Stimulated activated CD4-positive, alpha-beta T cell treated with anti-CD3 and anti-CD28 coated beads, TNF-alpha, amount 100 ng/mL, for 24 hours (primary cell): ENCODE measurements around the gene CHD9NB.
"Not testable (repeated sequence)": the region's sequence is repeated elsewhere in the genome, so short reads cannot be mapped to it uniquely, and the experiment has no call there.

ENCODE experiments used
- DNase-seq, 3 experiments: peaks; one replicate each; pipeline ENCODE4 v3.0.0-alpha.2; 2020; ENCODE audit warnings: low read depth in 3 of 3

Gene CHD9NB

DNA sequence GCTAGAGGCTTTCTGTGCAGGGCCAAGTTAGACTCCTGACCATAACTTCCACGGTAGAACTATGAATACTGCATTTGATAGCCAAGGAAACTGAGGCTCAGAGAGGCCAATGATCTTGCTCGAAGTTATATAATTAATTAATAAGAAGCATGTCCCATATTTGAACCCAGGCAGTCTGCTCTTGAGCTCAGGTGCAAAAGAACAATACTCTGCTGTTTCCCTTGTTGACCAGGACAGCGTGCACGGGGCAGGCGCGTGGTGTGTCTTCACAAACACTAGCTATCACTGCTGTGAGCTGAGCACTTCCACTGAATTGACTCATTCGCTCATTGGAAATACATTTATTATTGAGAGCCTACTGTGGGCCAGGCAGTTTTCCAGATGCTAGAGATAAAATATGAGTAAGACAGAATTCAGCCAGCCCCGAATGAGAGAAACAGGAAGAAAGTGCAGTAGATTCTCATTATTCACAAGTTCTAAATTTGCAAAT, 3.7 kb upstream of the CHD9NB start:
- no peak for DNase-seq

DNA sequence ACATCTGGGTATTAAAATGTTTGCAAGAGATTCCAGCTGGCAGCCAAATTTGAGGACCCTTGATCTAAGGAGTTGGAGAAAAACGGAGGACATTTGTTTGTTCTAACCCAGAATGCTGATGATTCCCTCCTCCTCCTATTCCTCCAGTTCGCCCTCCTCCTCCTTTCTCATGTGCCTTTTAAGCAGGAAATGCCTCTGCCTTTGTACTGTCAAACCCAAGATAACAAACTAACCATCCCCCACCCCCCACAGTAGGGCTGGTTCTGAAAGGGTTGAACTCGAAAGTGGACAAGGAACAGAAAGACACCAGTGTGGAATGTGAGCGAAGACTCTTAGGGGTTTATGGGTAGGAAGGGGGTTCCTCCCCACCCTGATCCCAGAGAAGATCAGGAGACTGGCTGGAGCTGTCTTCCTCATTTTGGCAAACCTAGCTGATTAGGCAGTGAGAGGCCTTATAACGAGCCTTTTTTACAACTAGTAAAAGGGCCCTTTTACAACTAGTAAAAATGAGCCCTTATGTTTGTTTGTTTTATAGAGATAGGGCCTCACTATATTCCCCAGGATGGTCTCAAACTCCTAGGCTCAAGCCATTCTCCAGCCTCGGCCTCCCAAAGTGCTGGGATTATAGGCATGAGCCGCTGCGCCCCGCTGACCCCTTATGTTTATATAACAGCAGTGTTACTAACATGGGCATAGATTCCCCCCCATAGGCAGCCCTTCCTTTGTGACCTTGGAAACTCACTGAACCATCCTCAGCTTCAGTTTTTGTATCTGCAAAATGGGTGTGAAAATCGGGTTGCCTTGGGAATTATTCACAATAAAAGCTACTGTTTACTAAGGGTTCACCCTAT, 3.1 kb upstream of the CHD9NB start:
- DNase-seq: no peak

- peak; percentile 38 to 69 (median 56) for DNase-seq
Measured at GRCh38 chr16:53054670-53055485, 2.2 kb upstream of the CHD9NB start, which contains the start of gene CHD9. Gene CHD9 (plus strand): TSS chr16:53054991. CDS start chr16:53156090, 101,099 bp downstream.

DNA sequence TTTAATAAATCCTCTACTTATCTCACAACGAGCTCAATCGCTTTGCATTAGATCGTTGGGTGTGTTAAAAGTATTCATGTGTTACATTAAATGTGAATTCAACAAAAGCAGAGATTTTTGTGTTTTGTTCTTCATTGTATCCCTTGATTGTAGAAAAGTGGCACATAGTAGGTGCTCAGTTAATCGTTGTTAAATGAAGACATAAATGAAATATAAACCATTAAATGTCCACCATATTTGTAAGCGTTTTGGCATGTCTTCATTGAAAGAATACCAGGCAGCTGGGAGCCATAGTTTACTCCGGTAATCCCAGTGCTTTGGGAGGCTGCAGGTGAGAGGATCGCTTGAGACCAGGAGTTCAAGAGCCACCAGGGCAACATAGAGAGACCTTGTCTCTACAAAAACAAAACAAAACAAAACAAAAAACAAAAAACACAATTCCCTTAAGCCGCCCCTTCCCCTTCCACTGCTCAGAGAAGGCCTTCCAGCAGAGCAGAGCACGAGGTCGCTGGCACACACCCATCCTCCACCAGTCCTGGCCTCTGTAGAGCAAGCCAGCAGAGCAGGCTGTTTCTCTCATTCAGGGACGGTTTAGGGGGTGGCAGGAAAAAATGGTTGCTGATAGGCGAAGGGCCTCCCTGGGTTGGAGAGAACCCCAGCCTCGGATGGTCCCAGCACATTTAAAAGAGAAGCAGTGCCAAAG, 1.4 kb upstream of the CHD9NB start:
- peak in 1 of 3 experiments; percentile 22 for DNase-seq

DNA sequence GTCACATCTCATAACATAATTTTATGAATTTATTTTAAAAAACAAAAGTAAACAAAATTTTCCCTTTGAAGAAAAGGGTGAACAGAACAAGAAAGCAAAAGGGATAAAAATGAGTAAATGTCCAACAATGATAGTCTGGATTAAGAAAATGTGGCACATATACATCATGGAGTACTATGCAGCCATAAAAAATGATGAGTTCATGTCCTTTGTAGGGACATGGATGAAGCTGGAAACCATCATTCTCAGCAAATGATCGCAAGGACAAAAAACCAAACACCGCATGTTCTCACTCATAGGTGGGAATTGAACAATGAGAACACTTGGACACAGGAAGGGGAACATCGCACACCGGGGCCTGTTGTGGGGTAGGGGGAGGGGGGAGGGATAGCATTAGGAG, 1.4 kb downstream of the CHD9NB start:
- not testable (repeated sequence) for DNase-seq

DNA sequence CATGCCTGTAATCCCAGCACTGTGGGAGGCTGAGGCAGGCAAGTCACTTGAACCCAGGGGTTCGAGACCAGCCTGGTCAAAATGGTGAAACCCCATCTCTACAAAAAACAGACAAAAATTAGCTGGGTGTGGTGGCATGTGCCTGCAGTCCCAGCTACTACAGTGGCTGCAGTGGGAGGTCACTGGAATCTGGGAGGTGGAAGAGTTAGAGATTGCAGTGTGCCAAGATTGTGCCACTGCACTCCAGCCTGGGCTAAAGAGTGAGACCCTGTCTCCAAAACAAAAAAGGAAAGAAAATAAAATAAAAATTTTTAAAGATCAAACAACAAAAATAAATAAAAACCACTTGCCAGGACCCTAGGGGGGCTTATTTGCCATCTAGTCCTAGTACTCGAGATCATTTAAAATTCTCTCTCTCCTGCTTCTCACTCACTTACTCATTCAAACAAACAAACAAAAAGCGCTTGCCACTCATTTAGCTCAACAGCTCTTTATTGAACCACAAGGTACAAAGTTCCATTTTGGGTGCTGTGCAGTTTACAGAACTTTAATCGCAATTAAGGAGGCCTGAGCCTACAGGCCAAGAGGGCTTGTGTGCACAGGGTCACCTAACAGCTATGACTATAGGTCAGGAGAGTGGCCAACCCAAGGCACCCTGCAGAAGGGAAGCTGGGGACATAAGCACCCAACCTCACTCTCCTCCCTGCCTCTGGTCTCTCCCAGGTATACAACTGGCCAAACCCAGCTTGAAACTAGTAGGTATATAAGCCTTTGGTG, 4.4 kb downstream of the CHD9NB start:
- DNase-seq: no peak

- DNase-seq: not testable (repeated sequence)
Measured at GRCh38 chr16:53047515-53047914, 5.2 kb downstream of the CHD9NB start.

- no peak for DNase-seq
Measured at GRCh38 chr16:53045341-53046220, 7.1 kb downstream of the CHD9NB start.

DNA sequence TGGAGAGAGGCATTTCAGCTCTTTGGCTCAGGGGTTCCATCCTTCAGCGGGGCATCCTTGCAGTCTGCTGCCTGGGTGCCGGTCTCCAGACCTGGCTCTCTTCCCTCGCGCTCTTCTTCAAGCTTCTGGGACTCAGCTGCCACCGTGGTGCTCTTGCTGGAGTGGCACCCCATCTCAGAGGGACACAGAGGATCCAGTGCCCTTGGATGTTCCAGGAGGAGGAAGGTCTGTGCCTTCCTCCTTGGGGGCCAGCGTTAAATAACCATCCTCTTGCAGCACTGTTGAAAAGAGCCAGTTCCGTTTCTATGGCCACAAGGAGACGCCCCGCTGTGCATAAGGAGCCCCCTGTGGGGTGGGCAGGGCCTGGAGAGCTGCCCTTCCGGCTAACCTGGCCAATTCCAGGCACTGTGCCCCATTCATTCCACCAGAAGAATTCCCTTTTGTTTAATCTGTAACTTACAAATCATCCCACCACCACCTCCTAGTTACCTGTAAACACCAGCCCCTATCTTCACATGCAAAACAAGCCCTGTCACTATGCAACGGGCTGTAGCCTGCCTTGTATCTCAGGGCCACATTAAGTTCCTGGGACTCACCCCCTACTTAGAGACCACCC, 8.6 kb downstream of the CHD9NB start:
- no peak for DNase-seq

GRCh38 chr16:53043428-53043831, 9.3 kb downstream of the CHD9NB start:
- DNase-seq: no peak

DNA sequence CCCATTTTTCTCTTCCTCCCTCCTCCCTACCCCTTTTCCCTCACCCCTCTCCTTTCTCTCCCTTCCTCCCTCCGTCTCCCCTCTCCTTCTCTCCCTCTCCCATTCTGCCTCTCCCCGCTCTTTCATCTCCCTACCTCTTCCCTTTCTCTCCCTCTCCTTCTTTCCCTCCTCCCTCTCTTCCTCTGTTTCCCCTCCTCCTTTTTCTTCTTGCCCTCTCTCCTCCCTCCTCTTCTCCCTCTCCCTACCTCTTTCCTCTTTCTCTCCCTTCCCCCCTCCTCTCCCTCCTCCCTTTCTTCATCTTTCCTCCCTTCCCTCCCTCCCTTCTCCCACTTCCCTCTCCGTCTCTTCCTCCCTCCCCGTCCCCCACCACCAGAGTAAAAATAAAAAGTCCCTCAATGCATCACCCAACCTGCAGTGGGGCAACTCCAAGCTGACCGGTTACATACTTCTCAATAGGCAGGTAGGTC, 10.4 kb downstream of the CHD9NB start:
- no peak for DNase-seq

DNA sequence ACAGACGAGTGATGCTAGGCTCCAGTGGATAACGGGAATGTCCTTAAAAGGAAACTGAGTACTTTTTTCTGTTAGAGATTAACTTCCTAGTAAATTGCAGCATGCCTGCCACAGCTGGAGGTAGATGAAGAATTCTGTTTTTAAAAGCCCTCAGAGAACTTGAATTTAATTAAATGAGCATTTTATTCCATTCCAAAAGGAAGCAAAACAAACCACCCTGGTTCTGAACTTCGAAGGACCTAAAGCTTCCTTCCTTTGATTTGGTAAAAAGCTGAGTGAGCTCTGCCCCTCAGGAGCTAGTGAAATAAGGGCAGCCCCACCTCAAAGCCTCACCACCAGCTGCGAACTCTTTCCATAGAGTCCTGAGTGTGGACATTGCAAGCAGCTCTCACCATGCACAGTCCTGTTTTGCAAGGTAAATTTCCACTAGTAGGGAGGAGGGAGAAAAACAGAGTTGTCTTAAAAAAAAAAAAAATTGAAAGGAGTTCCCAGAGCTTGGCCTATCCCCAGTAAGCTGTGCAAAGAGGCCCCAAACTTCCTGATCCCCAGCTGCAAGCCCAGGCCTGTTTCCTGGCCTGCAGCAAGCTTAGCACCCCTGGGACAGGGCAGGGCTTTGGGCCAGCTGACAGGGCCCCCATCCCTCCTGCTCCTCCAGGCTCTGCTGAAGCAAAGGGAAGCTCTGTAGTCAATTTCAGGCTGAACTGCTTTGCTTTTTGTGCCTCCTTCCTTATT, 11.2 kb downstream of the CHD9NB start:
- DNase-seq: no peak

DNA sequence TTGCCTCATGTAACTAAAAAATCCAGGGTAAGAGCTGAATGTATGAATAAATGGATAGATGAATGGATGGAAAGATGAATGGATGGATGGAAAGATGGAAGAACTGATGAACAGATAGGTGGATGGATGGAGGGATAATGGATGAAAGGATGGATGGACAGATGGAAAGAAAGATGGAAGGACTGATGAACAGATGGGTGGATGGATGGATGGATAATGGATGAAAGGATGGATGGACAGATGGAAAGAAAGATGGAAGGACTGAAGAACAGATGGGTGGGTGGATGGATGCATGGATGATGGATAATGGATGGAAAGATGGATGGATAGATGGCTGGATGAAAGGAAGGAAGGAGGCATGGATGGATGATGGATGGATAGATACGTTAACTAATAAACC, 11.9 kb downstream of the CHD9NB start:
- no peak for DNase-seq

DNA sequence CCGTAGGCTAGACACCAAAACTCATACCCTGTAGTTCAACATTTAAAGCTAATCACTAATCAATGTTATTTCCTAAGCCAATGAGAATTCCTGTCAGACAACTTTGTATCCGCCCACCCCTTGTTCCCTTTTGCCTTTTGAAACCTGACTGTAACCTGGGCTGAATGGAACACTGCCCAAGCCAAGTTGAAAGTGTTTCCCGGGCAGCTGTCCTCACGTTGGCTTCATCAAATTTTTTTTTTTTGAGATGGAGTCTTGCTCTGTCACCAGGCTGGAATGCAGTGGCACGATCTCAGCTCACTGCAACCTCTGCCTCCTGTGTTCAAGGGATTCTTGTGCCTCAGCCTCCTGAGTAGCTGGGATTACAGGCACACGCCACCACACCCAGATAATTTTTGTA, 16.0 kb downstream of the CHD9NB start:
- not testable (repeated sequence) for DNase-seq

DNA sequence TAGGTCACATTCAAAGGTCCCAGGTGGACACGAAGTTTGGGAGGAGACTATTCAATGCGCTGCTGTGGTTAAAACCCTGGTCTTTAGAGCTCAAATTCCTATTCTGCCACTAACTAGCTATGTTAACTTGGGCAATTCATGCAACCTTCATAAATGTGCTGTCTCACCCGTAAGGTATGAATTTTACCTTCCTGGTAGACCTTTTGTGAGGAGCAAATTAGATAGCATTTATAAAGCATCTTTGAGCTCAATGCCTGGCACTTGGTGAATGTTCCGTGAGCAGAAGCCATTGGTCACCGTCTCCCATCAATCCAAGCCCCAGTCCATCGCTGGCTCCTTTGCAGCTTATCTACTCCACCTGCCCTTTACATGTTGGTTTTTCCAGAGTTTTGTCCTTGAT, 16.6 kb downstream of the CHD9NB start:
- DNase-seq: no peak

GRCh38 chr16:53035176-53035942, 17.3 kb downstream of the CHD9NB start:
- no peak for DNase-seq

GRCh38 chr16:53034306-53034705, 18.4 kb downstream of the CHD9NB start:
- DNase-seq: no peak

DNA sequence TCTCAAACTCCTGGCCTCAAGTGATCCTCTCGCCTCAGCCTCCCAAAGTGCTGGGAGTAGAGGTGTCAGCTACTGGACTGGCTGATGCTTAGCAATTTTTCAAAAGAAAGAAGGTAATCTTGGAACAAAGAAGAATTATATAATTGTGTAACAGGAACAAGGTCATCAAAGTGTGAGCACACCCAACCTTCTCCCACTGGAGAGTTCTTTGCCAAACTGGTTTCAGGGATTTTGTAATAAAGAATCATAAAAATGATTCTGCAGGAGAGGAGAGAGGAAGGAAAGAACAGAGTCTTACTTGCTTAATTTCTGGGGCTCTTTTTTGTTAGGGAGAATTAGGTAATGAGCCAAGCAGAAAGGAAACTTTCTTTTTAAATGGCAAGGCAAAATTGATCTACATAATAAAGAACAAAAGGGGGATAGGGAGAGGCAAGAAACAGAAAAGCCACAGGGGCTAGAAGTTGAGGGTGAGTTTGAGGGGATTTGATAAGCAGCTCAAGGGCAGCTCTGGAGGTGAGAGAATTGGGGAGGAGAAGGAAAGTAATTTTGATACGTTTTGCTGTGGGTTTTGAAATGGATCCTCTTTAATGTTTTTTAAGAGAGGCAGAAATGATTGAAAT, 21.3 kb downstream of the CHD9NB start:
- no peak for DNase-seq
